Naive B cell (primary cell): ENCODE results near the gene GMPR. TPM values are rescaled to one million over a fixed set of nuclear protein-coding genes. Genes with fewer than 3 reads are reported as not detected.

Experiments
- ATAC-seq, 2 donors: fragments of 150-1000 bp; cut with Tn5 transposase; 2 replicates each; pipeline ENCODE4 v1.10.0; 2021; ENCODE audit warnings: low read depth in 2 of 2, mild to moderate bottlenecking in 2 of 2, moderate library complexity in 2 of 2
- DNase-seq: peaks from one replicate; pipeline ENCODE4 v3.0.0; 2022
- H3K27ac Mint-ChIP-seq, 6 donors: one replicate each; pipeline ENCODE4 v1.8.0; 2020 to 2022; ENCODE audit warnings: mild to moderate bottlenecking in 6 of 6, mixed read lengths in 6 of 6, moderate library complexity in 5 of 6, inconsistent platforms in 2 of 6
- H3K27me3 Mint-ChIP-seq, 3 donors: one replicate each; pipeline ENCODE4 v1.8.0; 2021 to 2022; ENCODE audit warnings: mixed read lengths in 3 of 3, mild to moderate bottlenecking in 1 of 3
- H3K36me3 Mint-ChIP-seq, 2 donors: one replicate each; pipeline ENCODE4 v1.8.0; 2020 to 2022; ENCODE audit warnings: mixed read lengths in 2 of 2, inconsistent platforms in 1 of 2, mild to moderate bottlenecking in 1 of 2
- H3K4me1 Mint-ChIP-seq, 3 donors: one replicate each; pipeline ENCODE4 v1.8.0; 2020 to 2022; ENCODE audit warnings: mixed read lengths in 3 of 3, inconsistent platforms in 1 of 3, mild to moderate bottlenecking in 1 of 3, moderate library complexity in 1 of 3
- H3K4me3 Mint-ChIP-seq, 8 donors: one replicate each; pipeline ENCODE4 v1.8.0; 2020 to 2022; ENCODE audit warnings: mild to moderate bottlenecking in 8 of 8, mixed read lengths in 8 of 8, moderate library complexity in 8 of 8, inconsistent platforms in 2 of 8
- H3K9me3 Mint-ChIP-seq, 7 donors: one replicate each; pipeline ENCODE4 v1.8.0; 2020 to 2022; ENCODE audit warnings: mixed read lengths in 7 of 7, mild to moderate bottlenecking in 5 of 7, inconsistent platforms in 2 of 7, moderate library complexity in 1 of 7
- polyA plus RNA-seq, 6 donors: library from polyadenylated mRNA; unstranded; fragments of 300-500 nt; fragmentation: Illumina TruSeq; gene quantifications; one replicate each; pipeline ENCODE4 v1.2.3, GENCODE V29; 2021; ENCODE audit warnings: low read depth in 6 of 6

The GMPR gene
- polyA plus RNA-seq, 6 donors from 2014 or later, result 0.88 to 5.2 (median 1.1) TPM; not detected in 1

- ATAC-seq, result no peak
- H3K27ac Mint-ChIP-seq, result peak overlapping the region in 2 of 6 donors; percentile 11 to 43
- peaks cover 0 to 5% (median 2%) of the 10 kb centered on the region in 7 donors for H3K9me3 Mint-ChIP-seq
- no peaks in the 10 kb centered on the region for H3K36me3 Mint-ChIP-seq
- H3K4me3 Mint-ChIP-seq, result no peak overlapping the region
- no peak for DNase-seq
- peaks cover 0 to 6% (median 0%) of the 10 kb centered on the region in 3 donors for H3K4me1 Mint-ChIP-seq
- peaks cover 4 to 30% (median 13%) of the 10 kb centered on the region in 3 donors for H3K27me3 Mint-ChIP-seq
Measured at GRCh38 chr6:16228043-16228442, 10.3 kb upstream of the GMPR start.

- Mint-ChIP-seq H3K9me3 (peaks cover 0 to 5% (median 2%) of the 10 kb centered on the region in 7 donors), H3K4me3 (no peak overlapping the region), H3K4me1 (peaks cover 0 to 6% (median 0%) of the 10 kb centered on the region in 3 donors), H3K27me3 (peaks cover 5 to 34% (median 12%) of the 10 kb centered on the region in 3 donors), H3K27ac (no peak overlapping the region), H3K36me3 (no peaks in the 10 kb centered on the region)
- no peak for DNase-seq
- ATAC-seq, result no peak
Measured at GRCh38 chr6:16228709-16229665, 9.4 kb upstream of the GMPR start.

GRCh38 chr6:16229700-16230099 lies 8.7 kb upstream of the GMPR start:
- Mint-ChIP-seq H3K4me3 (no peak overlapping the region), H3K4me1 (peaks cover 0 to under 1% (median 0%) of the 10 kb centered on the region in 3 donors), H3K9me3 (peaks cover 0 to 5% (median 2%) of the 10 kb centered on the region in 7 donors), H3K36me3 (no peaks in the 10 kb centered on the region), H3K27ac (no peak overlapping the region), H3K27me3 (peaks cover 6 to 33% (median 12%) of the 10 kb centered on the region in 3 donors)
- DNase-seq, result no peak
- ATAC-seq, result no peak

GRCh38 chr6:16230953-16231352 lies 7.4 kb upstream of the GMPR start:
- peaks cover 13 to 36% (median 23%) of the 10 kb centered on the region in 3 donors for H3K27me3 Mint-ChIP-seq
- peaks cover under 1 to 7% (median 5%) of the 10 kb centered on the region in 3 donors for H3K4me1 Mint-ChIP-seq
- H3K36me3 Mint-ChIP-seq, result no peaks in the 10 kb centered on the region
- H3K27ac Mint-ChIP-seq, result no peak overlapping the region
- peaks cover 0 to 3% (median 2%) of the 10 kb centered on the region in 7 donors for H3K9me3 Mint-ChIP-seq
- no peak for DNase-seq
- no peak for ATAC-seq
- no peak overlapping the region for H3K4me3 Mint-ChIP-seq

GRCh38 chr6:16232086-16232485 lies 6.3 kb upstream of the GMPR start:
- Mint-ChIP-seq H3K4me3 (no peak overlapping the region), H3K27ac (no peak overlapping the region), H3K4me1 (peaks cover 11 to 18% (median 17%) of the 10 kb centered on the region in 3 donors), H3K36me3 (no peaks in the 10 kb centered on the region), H3K9me3 (no peaks in the 10 kb centered on the region), H3K27me3 (peaks cover 13 to 31% (median 23%) of the 10 kb centered on the region in 3 donors)
- no peak for DNase-seq
- no peak for ATAC-seq

GRCh38 chr6:16236009-16236501 lies 2.3 kb upstream of the GMPR start:
- H3K27ac Mint-ChIP-seq, result no peak overlapping the region
- ATAC-seq (no peak), DNase-seq (no peak)
- peaks cover 24 to 43% (median 41%) of the 10 kb centered on the region in 3 donors for H3K4me1 Mint-ChIP-seq
- H3K27me3 Mint-ChIP-seq, result peaks cover 13 to 31% (median 23%) of the 10 kb centered on the region in 3 donors
- peak overlapping the region in 6 of 8 donors; percentile 12 to 58 (median 32) for H3K4me3 Mint-ChIP-seq
- H3K9me3 Mint-ChIP-seq, result no peaks in the 10 kb centered on the region
- no peaks in the 10 kb centered on the region for H3K36me3 Mint-ChIP-seq

GRCh38 chr6:16236631-16237199 lies 1.7 kb upstream of the GMPR start:
- no peaks in the 10 kb centered on the region for H3K9me3 Mint-ChIP-seq
- peaks cover 24 to 43% (median 41%) of the 10 kb centered on the region in 3 donors for H3K4me1 Mint-ChIP-seq
- peaks cover 13 to 30% (median 23%) of the 10 kb centered on the region in 3 donors for H3K27me3 Mint-ChIP-seq
- peak overlapping the region in 7 of 8 donors; percentile 32 to 90 (median 77) for H3K4me3 Mint-ChIP-seq
- DNase-seq (peak; percentile 40), ATAC-seq (peak; percentile 13 to 29)
- peak overlapping the region in 3 of 6 donors; percentile 2 to 68 (median 15) for H3K27ac Mint-ChIP-seq
- no peaks in the 10 kb centered on the region for H3K36me3 Mint-ChIP-seq

GRCh38 chr6:16237242-16237641 lies 1.1 kb upstream of the GMPR start:
- Mint-ChIP-seq H3K4me1 (peaks cover 24 to 43% (median 41%) of the 10 kb centered on the region in 3 donors), H3K36me3 (no peaks in the 10 kb centered on the region), H3K27ac (peak overlapping the region in 3 of 6 donors; percentile 2 to 68 (median 15)), H3K9me3 (no peaks in the 10 kb centered on the region), H3K27me3 (peaks cover 13 to 25% (median 23%) of the 10 kb centered on the region in 3 donors), H3K4me3 (peak overlapping the region in 7 of 8 donors; percentile 32 to 90 (median 81))
- DNase-seq, result no peak
- ATAC-seq, result no peak

GRCh38 chr6:16238963-16239797 lies 793 bp downstream of the GMPR start:
- Mint-ChIP-seq H3K4me1 (peaks cover 24 to 43% (median 41%) of the 10 kb centered on the region in 3 donors), H3K27ac (peak overlapping the region in 4 of 6 donors; percentile 83 to 94 (median 87)), H3K27me3 (peaks cover 13 to 16% (median 13%) of the 10 kb centered on the region in 3 donors), H3K9me3 (no peaks in the 10 kb centered on the region), H3K36me3 (no peaks in the 10 kb centered on the region), H3K4me3 (peak overlapping the region; percentile 87 to 98 (median 90))
- ATAC-seq (peak; percentile 4 to 10), DNase-seq (peak; percentile 33)

- H3K9me3 Mint-ChIP-seq, result no peaks in the 10 kb centered on the region
- H3K36me3 Mint-ChIP-seq, result no peaks in the 10 kb centered on the region
- peak overlapping the region in 1 of 6 donors; percentile 6 for H3K27ac Mint-ChIP-seq
Measured at GRCh38 chr6:16239798-16240123, 1.4 kb downstream of the GMPR start.

GRCh38 chr6:16240589-16241320 lies 2.4 kb downstream of the GMPR start:
- Mint-ChIP-seq H3K27me3 (peaks cover 4 to 7% (median 6%) of the 10 kb centered on the region in 3 donors), H3K36me3 (no peaks in the 10 kb centered on the region), H3K9me3 (no peaks in the 10 kb centered on the region), H3K4me1 (peaks cover 24 to 39% (median 36%) of the 10 kb centered on the region in 3 donors), H3K4me3 (peak overlapping the region in 2 of 8 donors; percentile 8 to 30), H3K27ac (no peak overlapping the region)
- ATAC-seq (no peak), DNase-seq (no peak)

More at GRCh38 chr6:16239798-16240123, 1.4 kb downstream of the GMPR start:
- peak overlapping the region; percentile 87 to 98 (median 90) for H3K4me3 Mint-ChIP-seq
- DNase-seq, result peak; percentile 20
- H3K4me1 Mint-ChIP-seq, result peaks cover 24 to 43% (median 41%) of the 10 kb centered on the region in 3 donors
- peak; percentile 25 to 44 for ATAC-seq
- peaks cover 10 to 13% (median 10%) of the 10 kb centered on the region in 3 donors for H3K27me3 Mint-ChIP-seq

GRCh38 chr6:16241321-16241689 lies 2.9 kb downstream of the GMPR start:
- Mint-ChIP-seq H3K27me3 (peaks cover 3 to 12% (median 6%) of the 10 kb centered on the region in 3 donors), H3K9me3 (no peaks in the 10 kb centered on the region), H3K4me1 (peaks cover 20 to 34% (median 30%) of the 10 kb centered on the region in 3 donors), H3K27ac (no peak overlapping the region), H3K36me3 (no peaks in the 10 kb centered on the region), H3K4me3 (peak overlapping the region in 1 of 8 donors; percentile 8)
- no peak for DNase-seq
- ATAC-seq, result no peak
